ENCODE data around the gene HMCN2. TPM values are rescaled to one million over a fixed set of nuclear protein-coding genes. Genes with fewer than 3 reads are reported as not detected.

HMCN2 gene
- total and polyA plus RNA-seq, 5 donors from 2014 or later = not detected

GRCh38 chr9:130360672-130361071 is 95.1 kb downstream of the HMCN2 start:
- peaks cover 0 to 1% (median 0%) of the 10 kb centered on the region in 7 donors for H3K9me3 Mint-ChIP-seq
- Histone ChIP-seq H3K27me3 (ENCODE audit: control insufficient read depth, insufficient read depth, low read length) (no peaks in the 10 kb centered on the region), H3K9me3 (ENCODE audit: control insufficient read depth in 2 of 2, low read length in 2 of 2) (no peaks in the 10 kb centered on the region), H3K27ac (ENCODE audit: insufficient read depth, low read length, poor library complexity, severe bottlenecking) (no peak overlapping the region), H3K36me3 (ENCODE audit: control insufficient read depth, insufficient read depth, low read length) (no peaks in the 10 kb centered on the region), H3K4me1 (ENCODE audit: control insufficient read depth, insufficient read depth, low read length, poor library complexity, severe bottlenecking) (no peaks in the 10 kb centered on the region), H3K4me3 (ENCODE audit: low read depth, low read length) (no peak overlapping the region)
- DNase-seq (no peak), ATAC-seq (ENCODE audit: low read depth in 2 of 2) (no peak)
- H3K27me3 Mint-ChIP-seq = no peaks in the 10 kb centered on the region
- H3K4me1 Mint-ChIP-seq = no peaks in the 10 kb centered on the region
- no peak overlapping the region for H3K4me3 Mint-ChIP-seq
- H3K36me3 Mint-ChIP-seq = no peaks in the 10 kb centered on the region
- H3K27ac Mint-ChIP-seq = no peak overlapping the region

- Mint-ChIP-seq H3K9me3 (peaks cover 0 to 1% (median 0%) of the 10 kb centered on the region in 7 donors), H3K4me3 (no peak overlapping the region), H3K4me1 (no peaks in the 10 kb centered on the region), H3K36me3 (no peaks in the 10 kb centered on the region), H3K27ac (no peak overlapping the region), H3K27me3 (no peaks in the 10 kb centered on the region)
- no peak overlapping the region for H3K27ac ChIP-seq (ENCODE audit: insufficient read depth, low read length, poor library complexity, severe bottlenecking)
- no peaks in the 10 kb centered on the region for H3K27me3 ChIP-seq (ENCODE audit: control insufficient read depth, insufficient read depth, low read length)
- no peaks in the 10 kb centered on the region for H3K9me3 ChIP-seq (ENCODE audit: control insufficient read depth in 2 of 2, low read length in 2 of 2)
- H3K4me3 ChIP-seq (ENCODE audit: low read depth, low read length) = no peak overlapping the region
- DNase-seq = no peak
- no peaks in the 10 kb centered on the region for H3K36me3 ChIP-seq (ENCODE audit: control insufficient read depth, insufficient read depth, low read length)
- no peak for ATAC-seq (ENCODE audit: low read depth in 2 of 2)
- H3K4me1 ChIP-seq (ENCODE audit: control insufficient read depth, insufficient read depth, low read length, poor library complexity, severe bottlenecking) = no peaks in the 10 kb centered on the region
Observed at GRCh38 chr9:130361873-130362362, 96.4 kb downstream of the HMCN2 start.

- Histone ChIP-seq H3K36me3 (ENCODE audit: control insufficient read depth, insufficient read depth, low read length) (no peaks in the 10 kb centered on the region), H3K9me3 (ENCODE audit: control insufficient read depth in 2 of 2, low read length in 2 of 2) (no peaks in the 10 kb centered on the region), H3K4me3 (ENCODE audit: low read depth, low read length) (no peak overlapping the region), H3K27ac (ENCODE audit: insufficient read depth, low read length, poor library complexity, severe bottlenecking) (no peak overlapping the region), H3K4me1 (ENCODE audit: control insufficient read depth, insufficient read depth, low read length, poor library complexity, severe bottlenecking) (no peaks in the 10 kb centered on the region), H3K27me3 (ENCODE audit: control insufficient read depth, insufficient read depth, low read length) (no peaks in the 10 kb centered on the region)
- peaks cover 0 to 1% (median 0%) of the 10 kb centered on the region in 7 donors for H3K9me3 Mint-ChIP-seq
- DNase-seq (no peak), ATAC-seq (ENCODE audit: low read depth in 2 of 2) (no peak)
- no peak overlapping the region for H3K27ac Mint-ChIP-seq
- H3K4me3 Mint-ChIP-seq = no peak overlapping the region
- no peaks in the 10 kb centered on the region for H3K4me1 Mint-ChIP-seq
- no peaks in the 10 kb centered on the region for H3K27me3 Mint-ChIP-seq
- H3K36me3 Mint-ChIP-seq = no peaks in the 10 kb centered on the region
Observed at GRCh38 chr9:130362691-130363090, 97.1 kb downstream of the HMCN2 start.

- ATAC-seq (ENCODE audit: low read depth in 2 of 2) = no peak
Observed at GRCh38 chr9:130363755-130364404, 98.3 kb downstream of the HMCN2 start.

DNA sequence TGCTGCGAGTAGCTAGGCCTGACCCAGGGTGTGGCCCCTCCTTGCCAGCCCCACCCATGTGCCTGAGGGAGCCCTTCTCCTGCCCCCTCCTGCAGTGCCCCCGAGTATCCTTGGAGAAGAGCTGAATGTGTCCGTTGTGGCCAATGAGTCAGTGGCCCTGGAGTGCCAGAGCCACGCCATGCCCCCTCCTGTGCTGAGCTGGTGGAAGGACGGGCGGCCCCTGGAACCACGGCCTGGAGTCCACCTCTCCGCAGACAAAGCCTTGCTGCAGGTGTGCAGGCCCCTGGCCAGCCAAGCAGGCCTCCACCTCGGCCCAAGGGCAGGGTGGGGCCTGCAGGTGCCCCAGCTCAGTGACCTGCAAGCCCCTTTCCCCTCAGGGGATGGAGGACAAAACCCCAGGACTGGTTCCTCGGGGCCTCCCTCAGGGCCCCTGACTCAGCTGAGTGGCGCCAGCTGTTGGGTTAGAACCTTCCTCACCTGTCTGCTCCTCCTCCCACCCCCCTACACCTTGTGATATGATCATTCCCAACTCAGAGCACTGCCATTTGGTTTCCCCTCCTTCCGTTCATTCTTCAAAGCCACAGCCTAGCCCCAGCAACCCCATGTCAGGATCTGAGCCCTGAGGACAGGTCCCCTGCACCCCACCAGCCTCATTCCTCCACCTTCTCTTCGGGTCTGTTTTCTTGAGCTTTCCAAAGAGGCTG is 99.2 kb downstream of the HMCN2 start:
- Histone ChIP-seq H3K4me1 (ENCODE audit: control insufficient read depth, insufficient read depth, low read length, poor library complexity, severe bottlenecking) (no peaks in the 10 kb centered on the region), H3K27me3 (ENCODE audit: control insufficient read depth, insufficient read depth, low read length) (no peaks in the 10 kb centered on the region), H3K27ac (ENCODE audit: insufficient read depth, low read length, poor library complexity, severe bottlenecking) (no peak overlapping the region), H3K4me3 (ENCODE audit: low read depth, low read length) (no peak overlapping the region), H3K36me3 (ENCODE audit: control insufficient read depth, insufficient read depth, low read length) (no peaks in the 10 kb centered on the region), H3K9me3 (ENCODE audit: control insufficient read depth in 2 of 2, low read length in 2 of 2) (no peaks in the 10 kb centered on the region)
- no peak overlapping the region for H3K4me3 Mint-ChIP-seq
- DNase-seq = no peak
- no peaks in the 10 kb centered on the region for H3K27me3 Mint-ChIP-seq
- H3K4me1 Mint-ChIP-seq = peaks cover 0 to 4% (median 2%) of the 10 kb centered on the region in 4 donors
- no peak for ATAC-seq (ENCODE audit: low read depth in 2 of 2)
- peaks cover 0 to 1% (median 0%) of the 10 kb centered on the region in 7 donors for H3K9me3 Mint-ChIP-seq
- H3K36me3 Mint-ChIP-seq = no peaks in the 10 kb centered on the region
- H3K27ac Mint-ChIP-seq = no peak overlapping the region

More at GRCh38 chr9:130363755-130364404, 98.3 kb downstream of the HMCN2 start:
- Histone ChIP-seq H3K4me1 (ENCODE audit: control insufficient read depth, insufficient read depth, low read length, poor library complexity, severe bottlenecking) (no peaks in the 10 kb centered on the region), H3K27ac (ENCODE audit: insufficient read depth, low read length, poor library complexity, severe bottlenecking) (no peak overlapping the region), H3K36me3 (ENCODE audit: control insufficient read depth, insufficient read depth, low read length) (no peaks in the 10 kb centered on the region), H3K9me3 (ENCODE audit: control insufficient read depth in 2 of 2, low read length in 2 of 2) (no peaks in the 10 kb centered on the region), H3K27me3 (ENCODE audit: control insufficient read depth, insufficient read depth, low read length) (no peaks in the 10 kb centered on the region), H3K4me3 (ENCODE audit: low read depth, low read length) (no peak overlapping the region)
- Mint-ChIP-seq H3K27me3 (no peaks in the 10 kb centered on the region), H3K36me3 (no peaks in the 10 kb centered on the region), H3K27ac (peak overlapping the region in 1 of 3 donors; percentile 38), H3K9me3 (peaks cover 0 to 1% (median 0%) of the 10 kb centered on the region in 7 donors), H3K4me3 (no peak overlapping the region), H3K4me1 (peaks cover 0 to 4% (median 2%) of the 10 kb centered on the region in 4 donors)
- DNase-seq = no peak

DNA sequence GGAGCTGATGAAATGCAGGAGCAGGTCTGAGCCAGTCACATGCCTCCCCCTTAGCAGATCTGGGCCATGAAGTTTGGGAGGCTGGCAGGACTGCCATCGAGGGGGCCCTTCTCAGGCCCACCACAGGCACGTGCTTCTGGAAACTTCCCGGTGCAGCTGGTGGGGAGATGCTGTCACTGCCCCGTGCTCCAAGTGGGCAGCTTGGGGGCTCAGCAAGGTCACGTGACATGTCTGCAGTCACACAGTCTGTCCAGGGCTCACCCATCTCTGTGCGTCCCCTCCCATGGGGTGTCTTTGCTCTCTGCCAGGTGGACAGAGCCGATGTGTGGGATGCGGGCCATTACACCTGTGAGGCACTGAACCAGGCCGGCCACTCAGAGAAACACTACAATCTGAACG is 99.8 kb downstream of the HMCN2 start:
- Mint-ChIP-seq H3K4me1 (peaks cover 0 to 4% (median 2%) of the 10 kb centered on the region in 4 donors), H3K27ac (no peak overlapping the region), H3K4me3 (no peak overlapping the region), H3K27me3 (peaks cover 4% of the 10 kb centered on the region), H3K36me3 (no peaks in the 10 kb centered on the region), H3K9me3 (peaks cover 0 to 1% (median 0%) of the 10 kb centered on the region in 7 donors)
- Histone ChIP-seq H3K4me3 (ENCODE audit: low read depth, low read length) (no peak overlapping the region), H3K9me3 (ENCODE audit: control insufficient read depth in 2 of 2, low read length in 2 of 2) (no peaks in the 10 kb centered on the region), H3K27me3 (ENCODE audit: control insufficient read depth, insufficient read depth, low read length) (no peaks in the 10 kb centered on the region), H3K36me3 (ENCODE audit: control insufficient read depth, insufficient read depth, low read length) (no peaks in the 10 kb centered on the region), H3K4me1 (ENCODE audit: control insufficient read depth, insufficient read depth, low read length, poor library complexity, severe bottlenecking) (no peaks in the 10 kb centered on the region), H3K27ac (ENCODE audit: insufficient read depth, low read length, poor library complexity, severe bottlenecking) (no peak overlapping the region)
- DNase-seq (no peak), ATAC-seq (ENCODE audit: low read depth in 2 of 2) (no peak)

GRCh38 chr9:130366072-130366471 is 100.5 kb downstream of the HMCN2 start:
- peaks cover 0 to 4% (median 2%) of the 10 kb centered on the region in 4 donors for H3K4me1 Mint-ChIP-seq
- H3K36me3 Mint-ChIP-seq = no peaks in the 10 kb centered on the region
- H3K9me3 ChIP-seq (ENCODE audit: control insufficient read depth in 2 of 2, low read length in 2 of 2) = no peaks in the 10 kb centered on the region
- H3K27me3 Mint-ChIP-seq = peaks cover 4% of the 10 kb centered on the region
- no peak overlapping the region for H3K4me3 ChIP-seq (ENCODE audit: low read depth, low read length)
- H3K4me1 ChIP-seq (ENCODE audit: control insufficient read depth, insufficient read depth, low read length, poor library complexity, severe bottlenecking) = no peaks in the 10 kb centered on the region
- no peaks in the 10 kb centered on the region for H3K27me3 ChIP-seq (ENCODE audit: control insufficient read depth, insufficient read depth, low read length)
- peaks cover 0 to 1% (median 0%) of the 10 kb centered on the region in 7 donors for H3K9me3 Mint-ChIP-seq
- no peaks in the 10 kb centered on the region for H3K36me3 ChIP-seq (ENCODE audit: control insufficient read depth, insufficient read depth, low read length)
- ATAC-seq (ENCODE audit: low read depth in 2 of 2) = no peak
- H3K4me3 Mint-ChIP-seq = no peak overlapping the region
- H3K27ac Mint-ChIP-seq = no peak overlapping the region
- H3K27ac ChIP-seq (ENCODE audit: insufficient read depth, low read length, poor library complexity, severe bottlenecking) = no peak overlapping the region
- no peak for DNase-seq
